ENCODE measurements around the gene NBEA. TPM values are rescaled to one million over a fixed set of nuclear protein-coding genes. Genes with fewer than 3 reads are reported as not detected.
"Not testable (repeated sequence)": the region's sequence is repeated elsewhere in the genome, so short reads cannot be mapped to it uniquely, and the experiment has no call there.

The NBEA gene
- total RNA-seq, 3 donors from 2014 or later = 0.19 to 0.58 (median 0.43) TPM

GRCh38 chr13:35349673-35350278 lies 407.7 kb downstream of the NBEA start:
- DNase-seq = no peak
- Mint-ChIP-seq H3K9me3 (no peaks in the 10 kb centered on the region), H3K36me3 (ENCODE audit: insufficient read depth) (no peaks in the 10 kb centered on the region), H3K27me3 (ENCODE audit: low read depth) (no peaks in the 10 kb centered on the region), H3K4me1 (ENCODE audit: low read depth) (no peaks in the 10 kb centered on the region), H3K4me3 (no peak overlapping the region)
- ATAC-seq = no peak

- Mint-ChIP-seq H3K4me1 (ENCODE audit: low read depth) (no peaks in the 10 kb centered on the region), H3K36me3 (ENCODE audit: insufficient read depth) (no peaks in the 10 kb centered on the region), H3K9me3 (peaks cover 7% of the 10 kb centered on the region), H3K27me3 (ENCODE audit: low read depth) (no peaks in the 10 kb centered on the region), H3K4me3 (no peak overlapping the region)
- DNase-seq = no peak
- ATAC-seq = no peak
Measured at GRCh38 chr13:35354285-35354684, 412.2 kb downstream of the NBEA start.

DNA sequence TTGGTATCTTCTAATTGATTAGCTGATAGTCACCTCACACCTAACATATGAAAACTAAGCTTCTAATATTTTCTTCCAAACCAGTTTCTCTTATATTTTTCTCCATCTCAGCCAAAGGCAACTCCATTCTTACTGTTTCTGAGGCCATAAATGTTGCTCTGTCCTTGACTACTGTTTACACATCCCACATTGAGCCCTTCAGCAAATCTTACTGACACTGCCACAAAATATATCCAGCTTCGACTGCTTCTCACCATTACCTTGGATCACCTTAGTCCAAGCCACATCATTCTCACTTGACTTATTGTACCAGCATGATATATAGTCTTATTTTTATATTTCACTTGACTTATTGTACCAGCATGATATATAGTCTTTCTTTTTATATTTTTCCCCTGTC lies 412.8 kb downstream of the NBEA start:
- H3K9me3 Mint-ChIP-seq = peaks cover 7% of the 10 kb centered on the region
- H3K36me3 Mint-ChIP-seq (ENCODE audit: insufficient read depth) = no peaks in the 10 kb centered on the region
- ATAC-seq (no peak), DNase-seq (no peak)
- no peaks in the 10 kb centered on the region for H3K27me3 Mint-ChIP-seq (ENCODE audit: low read depth)
- H3K4me3 Mint-ChIP-seq = no peak overlapping the region
- no peaks in the 10 kb centered on the region for H3K4me1 Mint-ChIP-seq (ENCODE audit: low read depth)

DNA sequence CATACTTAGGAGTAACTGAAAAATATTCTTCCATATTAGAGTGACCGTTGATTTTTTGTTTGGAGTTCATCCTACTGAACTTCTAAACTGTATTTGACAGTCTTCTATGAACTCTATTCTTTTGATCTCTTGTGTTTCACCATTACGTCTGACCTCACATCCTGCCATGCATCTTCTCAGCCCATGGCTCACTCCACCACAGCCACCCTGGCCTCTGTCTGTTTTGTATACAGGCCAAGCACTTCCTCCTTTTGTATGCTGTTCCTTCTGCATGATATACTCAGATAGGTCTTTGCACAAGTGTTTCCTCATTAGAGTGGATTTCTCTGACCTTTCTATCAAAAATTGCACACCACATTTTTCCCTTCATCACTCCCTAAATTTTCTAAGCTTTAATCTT lies 414.5 kb downstream of the NBEA start:
- H3K27me3 Mint-ChIP-seq (ENCODE audit: low read depth) = no peaks in the 10 kb centered on the region
- ATAC-seq (no peak), DNase-seq (no peak)
- no peak overlapping the region for H3K4me3 Mint-ChIP-seq
- no peaks in the 10 kb centered on the region for H3K4me1 Mint-ChIP-seq (ENCODE audit: low read depth)
- H3K9me3 Mint-ChIP-seq = peaks cover 12% of the 10 kb centered on the region
- no peaks in the 10 kb centered on the region for H3K36me3 Mint-ChIP-seq (ENCODE audit: insufficient read depth)

DNA sequence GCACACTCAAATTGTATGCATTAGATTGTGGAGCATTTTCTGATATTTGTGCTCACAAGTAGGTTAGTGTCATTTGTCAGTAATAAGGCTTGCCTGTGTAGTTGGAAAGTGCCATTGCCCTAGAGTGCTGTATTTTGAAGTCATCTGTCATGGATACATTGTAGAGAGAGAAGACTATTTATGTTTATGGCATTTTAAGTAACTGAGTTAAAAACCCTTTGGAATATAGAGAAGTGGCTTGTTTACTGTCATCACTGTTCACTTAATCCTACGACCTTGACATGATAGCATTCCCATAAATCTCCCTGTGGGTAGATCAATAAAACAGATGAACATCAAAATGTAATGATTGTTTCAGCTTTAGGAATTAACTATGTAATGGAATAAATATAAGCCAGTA lies 423.8 kb downstream of the NBEA start:
- Mint-ChIP-seq H3K27me3 (ENCODE audit: low read depth) (no peaks in the 10 kb centered on the region), H3K4me3 (no peak overlapping the region), H3K36me3 (ENCODE audit: insufficient read depth) (no peaks in the 10 kb centered on the region), H3K4me1 (ENCODE audit: low read depth) (no peaks in the 10 kb centered on the region), H3K9me3 (peaks cover 9% of the 10 kb centered on the region)
- no peak for DNase-seq
- ATAC-seq = no peak

GRCh38 chr13:35367586-35367985 lies 425.5 kb downstream of the NBEA start:
- H3K4me1 Mint-ChIP-seq (ENCODE audit: low read depth) = no peaks in the 10 kb centered on the region
- no peaks in the 10 kb centered on the region for H3K27me3 Mint-ChIP-seq (ENCODE audit: low read depth)
- no peak overlapping the region for H3K4me3 Mint-ChIP-seq
- peaks cover 22% of the 10 kb centered on the region for H3K9me3 Mint-ChIP-seq
- ATAC-seq (no peak), DNase-seq (no peak)
- no peaks in the 10 kb centered on the region for H3K36me3 Mint-ChIP-seq (ENCODE audit: insufficient read depth)

DNA sequence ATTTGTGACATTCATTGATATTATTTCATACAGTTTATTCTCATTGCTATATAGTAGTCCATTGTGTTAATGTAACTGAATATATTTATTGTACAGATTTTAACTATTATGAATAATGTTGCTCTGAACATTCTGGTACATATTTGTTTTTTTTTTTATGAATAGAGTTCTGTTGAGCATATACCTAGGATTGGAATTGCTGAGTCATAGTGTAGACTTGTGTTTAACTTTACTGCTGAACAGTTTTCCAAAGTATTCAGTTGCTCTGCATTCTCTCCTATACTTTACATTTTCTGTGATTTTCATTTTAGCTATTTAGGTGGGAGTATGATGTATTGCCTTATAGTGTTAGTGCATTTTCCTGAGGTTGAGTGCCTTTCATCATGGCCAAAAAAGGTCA lies 436.9 kb downstream of the NBEA start:
- Mint-ChIP-seq H3K4me3 (no peak overlapping the region), H3K36me3 (ENCODE audit: insufficient read depth) (no peaks in the 10 kb centered on the region)

DNA sequence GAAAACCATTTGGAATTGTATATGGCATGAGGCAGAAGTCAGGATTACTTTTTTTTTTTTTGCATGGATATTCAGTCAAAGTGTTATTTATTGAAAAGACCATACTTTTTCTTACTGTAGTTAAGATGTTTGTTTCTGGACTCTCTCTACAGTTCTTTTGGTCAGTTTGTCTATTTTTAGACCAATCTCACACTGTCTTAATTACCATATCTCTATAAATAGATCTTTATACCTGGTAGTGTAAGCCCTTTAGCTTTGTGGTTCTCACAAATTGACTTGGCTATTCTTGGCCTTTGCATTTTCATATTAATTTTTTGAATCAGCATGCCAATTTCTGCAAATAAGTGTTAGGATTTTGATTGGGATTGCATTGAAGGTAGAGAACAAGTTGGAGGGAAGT lies 437.6 kb downstream of the NBEA start:
- DNase-seq (no peak), ATAC-seq (no peak)
- no peaks in the 10 kb centered on the region for H3K9me3 Mint-ChIP-seq
- no peaks in the 10 kb centered on the region for H3K36me3 Mint-ChIP-seq (ENCODE audit: insufficient read depth)
- no peak overlapping the region for H3K4me3 Mint-ChIP-seq
- no peaks in the 10 kb centered on the region for H3K27me3 Mint-ChIP-seq (ENCODE audit: low read depth)
- H3K4me1 Mint-ChIP-seq (ENCODE audit: low read depth) = no peaks in the 10 kb centered on the region

More for the DNA sequence above, 436.9 kb downstream of the NBEA start:
- Mint-ChIP-seq H3K4me1 (ENCODE audit: low read depth) (no peaks in the 10 kb centered on the region), H3K27me3 (ENCODE audit: low read depth) (no peaks in the 10 kb centered on the region), H3K9me3 (no peaks in the 10 kb centered on the region)
- no peak for ATAC-seq
- no peak for DNase-seq

GRCh38 chr13:35387682-35388250 lies 445.7 kb downstream of the NBEA start:
- H3K4me3 Mint-ChIP-seq = no peak overlapping the region
- H3K27me3 Mint-ChIP-seq (ENCODE audit: low read depth) = no peaks in the 10 kb centered on the region
- H3K9me3 Mint-ChIP-seq = no peaks in the 10 kb centered on the region
- no peak for ATAC-seq
- H3K4me1 Mint-ChIP-seq (ENCODE audit: low read depth) = no peaks in the 10 kb centered on the region
- DNase-seq = no peak
- no peaks in the 10 kb centered on the region for H3K36me3 Mint-ChIP-seq (ENCODE audit: insufficient read depth)

DNA sequence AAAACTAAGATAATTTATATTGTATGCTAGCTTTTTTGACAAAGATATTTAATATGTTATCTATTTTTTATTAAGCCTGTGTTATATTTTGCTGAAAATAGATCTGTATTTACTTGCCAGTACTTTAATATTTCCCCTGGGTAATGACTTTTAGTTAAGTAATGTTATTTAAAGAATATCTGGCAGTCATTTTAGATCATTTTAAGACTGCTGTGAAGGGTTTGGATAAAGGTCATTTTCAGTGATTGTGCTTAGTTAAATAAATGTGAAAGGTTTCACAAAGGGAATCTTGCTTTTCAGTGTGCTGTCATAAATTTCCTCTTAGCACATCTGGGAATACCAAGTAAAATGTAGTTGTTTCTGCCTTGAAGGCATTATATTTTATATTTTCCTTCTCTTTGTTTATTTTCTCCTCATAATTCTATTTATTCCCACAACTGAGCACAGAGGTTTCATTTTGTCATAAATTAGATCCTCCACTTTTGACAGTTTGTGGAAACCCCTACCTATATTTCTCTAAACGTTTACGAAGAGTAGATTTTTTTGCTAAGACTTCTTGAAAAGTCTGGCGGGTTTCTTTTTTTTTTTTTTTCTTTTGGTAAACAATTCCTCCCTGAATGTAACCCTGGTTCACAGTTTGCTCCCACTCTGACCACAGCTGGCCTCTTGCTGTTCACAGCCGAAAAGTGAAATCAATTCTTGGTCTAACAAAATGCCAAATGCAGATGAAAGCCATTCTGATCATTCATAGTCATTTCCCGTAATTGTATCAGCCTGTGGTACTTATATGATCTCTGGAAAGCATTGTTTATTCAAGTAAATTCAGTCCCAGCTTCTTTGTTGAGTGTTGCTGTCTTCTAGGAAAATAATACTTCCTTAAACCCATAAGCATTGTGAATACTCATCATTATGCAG lies 446.6 kb downstream of the NBEA start:
- no peak for ATAC-seq
- no peaks in the 10 kb centered on the region for H3K4me1 Mint-ChIP-seq (ENCODE audit: low read depth)
- no peak overlapping the region for H3K4me3 Mint-ChIP-seq

DNA sequence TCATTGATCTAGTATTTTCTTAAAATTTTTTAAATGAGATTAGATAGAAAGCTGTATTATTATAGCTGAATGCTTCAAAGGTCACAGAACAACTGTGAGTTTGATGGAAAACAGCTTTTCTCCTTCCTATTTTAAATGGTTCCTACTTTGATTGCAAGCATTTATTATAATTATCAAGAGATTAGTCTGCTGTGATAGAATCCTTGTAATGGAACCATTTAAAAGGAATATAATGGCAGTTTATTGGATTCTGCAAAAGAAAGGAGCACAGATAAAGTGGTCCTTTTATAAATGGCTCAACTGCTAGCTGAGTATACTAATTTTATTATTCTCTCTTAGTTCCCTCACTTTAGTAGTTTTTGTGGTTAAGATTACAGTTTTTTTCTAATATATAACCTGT lies 447.5 kb downstream of the NBEA start:
- no peaks in the 10 kb centered on the region for H3K27me3 Mint-ChIP-seq (ENCODE audit: low read depth)
- DNase-seq (no peak), ATAC-seq (no peak)
- no peaks in the 10 kb centered on the region for H3K9me3 Mint-ChIP-seq
- H3K4me1 Mint-ChIP-seq (ENCODE audit: low read depth) = no peaks in the 10 kb centered on the region
- no peaks in the 10 kb centered on the region for H3K36me3 Mint-ChIP-seq (ENCODE audit: insufficient read depth)
- H3K4me3 Mint-ChIP-seq = no peak overlapping the region

More for the DNA sequence above, 446.6 kb downstream of the NBEA start:
- Mint-ChIP-seq H3K36me3 (ENCODE audit: insufficient read depth) (no peaks in the 10 kb centered on the region), H3K9me3 (no peaks in the 10 kb centered on the region), H3K27me3 (ENCODE audit: low read depth) (no peaks in the 10 kb centered on the region)
- no peak for DNase-seq

- no peak overlapping the region for H3K4me3 Mint-ChIP-seq
- no peak for DNase-seq
- no peak for ATAC-seq
- H3K9me3 Mint-ChIP-seq = peaks cover 7% of the 10 kb centered on the region
- no peaks in the 10 kb centered on the region for H3K4me1 Mint-ChIP-seq (ENCODE audit: low read depth)
- no peaks in the 10 kb centered on the region for H3K27me3 Mint-ChIP-seq (ENCODE audit: low read depth)
- no peaks in the 10 kb centered on the region for H3K36me3 Mint-ChIP-seq (ENCODE audit: insufficient read depth)
Measured at GRCh38 chr13:35392768-35393167, 450.7 kb downstream of the NBEA start.

DNA sequence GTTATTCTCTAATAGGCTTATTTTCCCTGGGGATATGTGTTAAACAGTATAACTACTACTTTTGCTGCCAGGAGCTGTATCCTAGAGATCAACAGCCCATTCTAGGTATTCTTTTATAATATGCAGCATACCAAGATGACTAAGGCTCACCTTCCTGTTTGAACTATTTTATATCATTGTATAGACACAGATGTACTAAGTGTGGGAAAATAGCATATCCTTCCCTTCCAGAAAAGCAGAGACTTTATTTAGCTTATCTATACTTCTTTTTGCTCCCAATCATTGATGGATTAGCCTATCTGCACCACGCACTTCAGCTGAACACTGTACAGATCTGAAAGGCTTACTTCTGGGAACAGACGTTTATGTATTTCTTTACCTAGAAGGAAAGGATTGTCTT lies 451.8 kb downstream of the NBEA start:
- peaks cover 7% of the 10 kb centered on the region for H3K9me3 Mint-ChIP-seq
- no peaks in the 10 kb centered on the region for H3K27me3 Mint-ChIP-seq (ENCODE audit: low read depth)
- H3K36me3 Mint-ChIP-seq (ENCODE audit: insufficient read depth) = no peaks in the 10 kb centered on the region
- no peak overlapping the region for H3K4me3 Mint-ChIP-seq
- ATAC-seq (no peak), DNase-seq (no peak)
- H3K4me1 Mint-ChIP-seq (ENCODE audit: low read depth) = no peaks in the 10 kb centered on the region

- H3K4me3 Mint-ChIP-seq; H3K4me1 Mint-ChIP-seq (ENCODE audit: low read depth); H3K9me3 Mint-ChIP-seq; ATAC-seq; H3K36me3 Mint-ChIP-seq (ENCODE audit: insufficient read depth); H3K27me3 Mint-ChIP-seq (ENCODE audit: low read depth); DNase-seq: not testable (repeated sequence)
Measured at GRCh38 chr13:35408285-35408684, 466.2 kb downstream of the NBEA start.

Data from activated T-cell treated with anti-CD3 and anti-CD28 coated beads, Interleukin-2, amount 50 U/mL, for 4 hours (primary cell).